DND-41 (cell line): ENCODE measurements around the gene SLC7A11.

ENCODE experiments used
- ATAC-seq: fragments of 200-7000 bp; cut with Tn5 transposase; 3 replicates; pipeline ENCODE4 v1.9.1; 2021; ENCODE audit warnings: low read depth; ENCODE audit not compliant: insufficient read depth
- DNase-seq: peaks from one replicate; pipeline ENCODE4 v3.0.0-alpha.2; 2020
- H2AFZ ChIP-seq: 2 replicates; pipeline ENCODE4 v1.6.0; 2012; ENCODE audit warnings: low read depth, low read length
- H3K27ac ChIP-seq: 2 replicates; pipeline ENCODE4 v1.5.1; 2012; ENCODE audit warnings: low read length, inconsistent platforms
- H3K27me3 ChIP-seq: fragments of 200-600 bp; sonication (generic); 2 replicates; pipeline ENCODE4 v1.6.0; 2012; ENCODE audit warnings: low read length, mild to moderate bottlenecking, inconsistent platforms; ENCODE audit not compliant: insufficient read depth, poor library complexity
- H3K36me3 ChIP-seq: 2 replicates; pipeline ENCODE4 v1.5.1; 2012; ENCODE audit warnings: low read length, inconsistent platforms; ENCODE audit not compliant: insufficient read depth
- H3K4me1 ChIP-seq: 2 replicates; pipeline ENCODE4 v1.5.1; 2012; ENCODE audit warnings: mild to moderate bottlenecking, low read length; ENCODE audit not compliant: insufficient read depth
- H3K4me2 ChIP-seq: 2 replicates; pipeline ENCODE4 v1.6.0; 2012; ENCODE audit warnings: mild to moderate bottlenecking, moderate library complexity, low read length, inconsistent platforms; ENCODE audit not compliant: insufficient read depth
- H3K4me3 ChIP-seq, 2 experiments: fragments of 200-600 bp in 1 of 2; shearing (Covaris generic) in 1 of 2; 2 replicates each; pipeline ENCODE4 v1.5.1; 2012 to 2016; ENCODE audit warnings: inconsistent platforms in 2 of 2, low read length in 2 of 2, mild to moderate bottlenecking in 2 of 2, low read depth in 1 of 2, moderate library complexity in 1 of 2
- H3K79me2 ChIP-seq: 2 replicates; pipeline ENCODE4 v1.6.0; 2012; ENCODE audit warnings: low read length, inconsistent platforms; ENCODE audit not compliant: insufficient read depth
- H3K9ac ChIP-seq: 2 replicates; pipeline ENCODE4 v1.6.0; 2012; ENCODE audit warnings: low read depth, mild to moderate bottlenecking, inconsistent platforms, low read length, moderate library complexity
- H3K9me3 ChIP-seq: 2 replicates; pipeline ENCODE4 v1.5.1; 2012; ENCODE audit warnings: low read length, moderate library complexity, mild to moderate bottlenecking, inconsistent platforms; ENCODE audit not compliant: insufficient read depth, severe bottlenecking
- H4K20me1 ChIP-seq: 2 replicates; pipeline ENCODE4 v1.6.0; 2012; ENCODE audit warnings: low read length; ENCODE audit not compliant: insufficient read depth
- CTCF ChIP-seq: IDR thresholded peaks from 2 replicates; pipeline ENCODE4 v1.5.1; 2012; ENCODE audit warnings: borderline replicate concordance, low read length, moderate library complexity, mild to moderate bottlenecking; ENCODE audit not compliant: poor library complexity, severe bottlenecking; ENCODE audit errors: extremely low read depth
- EZH2 ChIP-seq: IDR thresholded peaks from 3 replicates; pipeline ENCODE4 v1.6.1; 2012; ENCODE audit warnings: borderline replicate concordance, low read depth, mild to moderate bottlenecking, moderate library complexity, low read length, inconsistent platforms; ENCODE audit not compliant: severe bottlenecking

SLC7A11 gene

DNA sequence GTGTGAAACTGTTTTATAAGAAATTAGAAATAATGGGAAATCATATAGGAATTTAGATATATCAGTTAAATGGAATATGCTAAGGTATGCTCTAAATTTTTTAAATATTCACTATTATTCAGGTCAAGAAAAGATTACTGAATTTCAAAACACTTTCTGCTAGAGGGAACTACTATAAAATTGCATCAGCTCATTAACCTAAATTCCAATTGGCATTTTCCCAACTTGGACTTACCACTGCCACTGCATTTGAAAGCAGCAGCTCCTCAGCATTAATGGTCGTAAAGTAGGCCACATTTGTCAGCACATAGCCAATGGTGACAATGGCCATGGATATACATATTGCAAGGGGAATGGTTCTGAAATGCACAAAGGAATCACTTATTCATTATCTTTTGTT is 57.3 kb downstream of the SLC7A11 start:
- Histone ChIP-seq H3K27me3 (no peaks in the 10 kb centered on the region), H3K9ac (no peak overlapping the region), H3K79me2 (no peaks in the 10 kb centered on the region), H3K27ac (no peak overlapping the region), H3K36me3 (peaks cover 9% of the 10 kb centered on the region; the same call in 1 of the 2 replicates), H3K4me3 (no peak overlapping the region), H3K4me1 (no peaks in the 10 kb centered on the region), H3K9me3 (no peaks in the 10 kb centered on the region), H3K4me2 (no peak overlapping the region), H4K20me1 (no peaks in the 10 kb centered on the region), H2AFZ (no peak overlapping the region)
- ATAC-seq (no peak), DNase-seq (no peak)
- TF ChIP-seq CTCF (no peak), EZH2 (no peak)

DNA sequence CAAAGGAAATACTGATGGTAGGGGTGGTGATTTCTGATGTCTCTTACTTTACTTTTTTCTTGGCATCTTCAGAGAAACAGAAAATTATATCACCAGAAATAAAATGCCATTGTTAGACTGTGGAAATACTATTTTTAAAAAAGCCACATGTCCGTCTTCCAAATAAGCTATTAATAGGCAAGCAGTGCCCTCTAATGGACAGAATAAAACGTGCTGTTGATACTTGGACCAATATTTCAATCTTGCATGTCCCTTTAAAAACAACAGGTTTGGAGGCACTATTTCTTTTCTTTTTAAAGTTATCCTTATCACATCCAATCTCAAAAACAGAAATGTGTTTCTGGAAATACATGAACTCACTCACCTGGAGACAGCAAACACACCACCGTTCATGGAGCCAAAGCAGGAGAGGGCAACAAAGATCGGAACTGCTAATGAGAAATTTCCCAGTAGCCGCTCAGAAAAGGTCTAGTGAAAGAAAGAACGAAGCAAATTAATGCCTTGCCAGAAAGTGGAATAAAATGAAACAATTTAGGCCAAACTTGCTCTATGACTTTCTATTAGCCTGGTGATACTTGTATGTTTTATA is 59.2 kb downstream of the SLC7A11 start:
- Histone ChIP-seq H3K4me3 (no peak overlapping the region), H3K9me3 (no peaks in the 10 kb centered on the region), H3K79me2 (no peaks in the 10 kb centered on the region), H4K20me1 (no peaks in the 10 kb centered on the region), H2AFZ (no peak overlapping the region), H3K36me3 (peaks cover 17% of the 10 kb centered on the region; the same call in 1 of the 2 replicates), H3K27ac (no peak overlapping the region), H3K9ac (no peak overlapping the region), H3K4me2 (no peak overlapping the region), H3K27me3 (no peaks in the 10 kb centered on the region), H3K4me1 (no peaks in the 10 kb centered on the region)
- ATAC-seq (no peak), DNase-seq (no peak)
- TF ChIP-seq EZH2 (no peak), CTCF (peak; percentile 71)

DNA sequence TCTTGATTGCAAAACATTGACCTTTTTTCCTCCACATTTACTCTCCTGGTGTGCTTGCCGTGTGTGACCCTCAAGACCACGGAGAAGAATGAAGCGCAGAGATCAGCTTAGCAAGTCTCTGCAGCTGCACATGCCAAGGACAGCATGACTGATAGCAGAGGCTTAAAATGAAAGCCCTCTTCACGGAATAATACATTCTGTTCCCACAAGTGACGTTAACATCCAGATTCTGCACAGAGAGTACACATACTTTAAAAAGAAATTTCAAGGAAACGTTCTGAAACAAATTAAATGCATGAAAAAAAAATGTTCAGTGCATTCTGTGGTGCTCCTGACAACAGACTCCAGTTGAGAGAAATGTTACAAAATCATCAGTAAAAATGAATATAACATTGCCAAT is 60.9 kb downstream of the SLC7A11 start:
- H3K27ac ChIP-seq, result no peak overlapping the region
- no peaks in the 10 kb centered on the region for H3K9me3 ChIP-seq
- TF ChIP-seq CTCF (no peak), EZH2 (no peak)
- H3K9ac ChIP-seq, result no peak overlapping the region
- H4K20me1 ChIP-seq, result no peaks in the 10 kb centered on the region
- no peak overlapping the region for H2AFZ ChIP-seq
- no peaks in the 10 kb centered on the region for H3K27me3 ChIP-seq
- DNase-seq (no peak), ATAC-seq (no peak)
- H3K4me3 ChIP-seq, result no peak overlapping the region
- H3K4me1 ChIP-seq, result no peaks in the 10 kb centered on the region
- peaks cover 20% of the 10 kb centered on the region; the same call in 1 of the 2 replicates for H3K36me3 ChIP-seq
- H3K4me2 ChIP-seq, result no peak overlapping the region
- no peaks in the 10 kb centered on the region for H3K79me2 ChIP-seq
